MCF 10A (cell line): ENCODE data around the gene OR51V1. TPM values are rescaled to one million over a fixed set of nuclear protein-coding genes. Genes with fewer than 3 reads are reported as not detected.
"Not testable (repeated sequence)": the region's sequence is repeated elsewhere in the genome, so short reads cannot be mapped to it uniquely, and the experiment has no call there.

Source experiments
- Bru-seq: library from RNA; stranded (reverse); fragments of 400-500 nt; gene quantifications from one replicate; lab custom pipeline; 2021; lab: Mats Ljungman, UMichigan
- BruChase-seq, 2 experiments: library from RNA; stranded (reverse); fragments of 400-500 nt; gene quantifications; one replicate each; lab custom pipeline; 2021; lab: Mats Ljungman, UMichigan
- BruUV-seq: library from RNA; stranded (reverse); fragments of 400-500 nt; replicated peaks from 2 replicates; lab custom pipeline; 2021; lab: Mats Ljungman, UMichigan
- CTCF ChIA-PET: fragments of 300-600 bp; sonication (Branson Sonifier 250); formaldehyde crosslinking; extraction: SDS; loops from one replicate; lab custom pipeline; 2021; ENCODE audit warnings: antibody characterized with exemption, inconsistent platforms; lab: Yijun Ruan, JAX
- POLR2A ChIA-PET: fragments of 300-600, 350-650 bp; sonication (Branson Sonifier 250); formaldehyde crosslinking; extraction: SDS; loops from one replicate; lab custom pipeline; 2020; ENCODE audit warnings: antibody characterized with exemption, inconsistent platforms; lab: Yijun Ruan, JAX
- DNase-seq: peaks from one replicate; pipeline ENCODE4 v3.0.0-alpha.2; 2018; ENCODE audit not compliant: unreplicated experiment
- H3K27ac Mint-ChIP-seq: one replicate; pipeline ENCODE4 v1.8.0; 2022; ENCODE audit warnings: mild to moderate bottlenecking, low read depth, mixed read lengths; ENCODE audit not compliant: unreplicated experiment
- H3K27me3 Mint-ChIP-seq: one replicate; pipeline ENCODE4 v1.8.0; 2022; ENCODE audit warnings: mixed read lengths; ENCODE audit not compliant: insufficient read depth, unreplicated experiment
- H3K36me3 Mint-ChIP-seq: one replicate; pipeline ENCODE4 v1.8.0; 2022; ENCODE audit warnings: mild to moderate bottlenecking, moderate library complexity, mixed read lengths; ENCODE audit not compliant: insufficient read depth, unreplicated experiment
- H3K4me1 Mint-ChIP-seq: one replicate; pipeline ENCODE4 v1.8.0; 2022; ENCODE audit warnings: mixed read lengths; ENCODE audit not compliant: insufficient read depth, unreplicated experiment
- H3K4me3 Mint-ChIP-seq: one replicate; pipeline ENCODE4 v1.8.0; 2022; ENCODE audit warnings: mild to moderate bottlenecking, moderate library complexity, mixed read lengths; ENCODE audit not compliant: unreplicated experiment
- H3K9me3 Mint-ChIP-seq: one replicate; pipeline ENCODE4 v1.8.0; 2022; ENCODE audit warnings: mixed read lengths; ENCODE audit not compliant: unreplicated experiment
- CTCF ChIP-seq: fragments of 200-600 bp; IDR thresholded peaks from one replicate; pipeline ENCODE4 v1.8.0; 2022; ENCODE audit warnings: antibody characterized with exemption, mild to moderate bottlenecking; ENCODE audit not compliant: unreplicated experiment
- intact Hi-C: fragments of 100-400 bp; cut with micrococcal nuclease; formaldehyde crosslinking; loops from 2 replicates; pipeline ENCODE4 v1.14.1; 2022
- long read RNA-seq: library from polyadenylated mRNA; stranded (forward); transcript quantifications from one replicate; pipeline ENCODE4 v2.0.0, GENCODE V29; 2022
- total RNA-seq: library from RNA; stranded (reverse); gene quantifications from 2 replicates; pipeline ENCODE4 v1.2.3, GENCODE V29; 2022

OR51V1 gene
- total RNA-seq (not detected in 2 replicates), Bru-seq, nascent RNA (not detected), BruChase-seq, experiment 1, labeled RNA remaining after a 6-hour chase (not detected), BruChase-seq, experiment 2, labeled RNA remaining after a 2-hour chase (not detected)
- long read RNA-seq: 0 reads

GRCh38 chr11:5200582-5200981 is at the start of gene OR51V1:
TSS of gene OR51V1 (minus strand) at chr11:5200682. CDS start at chr11:5200682, 0 bp downstream.
- H3K27ac Mint-ChIP-seq: no peak within 1 kb of the TSS
- intact Hi-C loops: no loop called here
- H3K4me1 Mint-ChIP-seq: no peaks in the 10 kb centered on the region
- CTCF ChIA-PET: interaction anchor here (1.3 kb wide), 1 partner anchor 85 kb away, joined by 4 read pairs; no protein-coding TSS in a partner anchor
- POLR2A ChIA-PET: no interaction called here
- H3K4me3 Mint-ChIP-seq: no peak within 1 kb of the TSS
- no peaks in the 10 kb centered on the region for H3K36me3 Mint-ChIP-seq
- DNase-seq: no peak
- BruUV-seq: no TSS peak
- no peak for TF ChIP-seq CTCF
- H3K27me3 Mint-ChIP-seq: peaks cover 46% of the 10 kb centered on the region
- H3K9me3 Mint-ChIP-seq: no peaks in the 10 kb centered on the region

GRCh38 chr11:5249807-5250396 is 49.4 kb upstream of the OR51V1 start, which contains the start of gene HBG1:
TSS of gene HBG1 (minus strand) at chr11:5249857. CDS start at chr11:5249804, 53 bp downstream.
- BruUV-seq, H3K4me1 Mint-ChIP-seq, POLR2A ChIA-PET, H3K27ac Mint-ChIP-seq, H3K36me3 Mint-ChIP-seq, intact Hi-C loops, H3K4me3 Mint-ChIP-seq, H3K9me3 Mint-ChIP-seq, DNase-seq, CTCF ChIA-PET: not testable (repeated sequence)
- H3K27me3 Mint-ChIP-seq: peaks cover 52% of the 10 kb centered on the region

- H3K27ac Mint-ChIP-seq, H3K9me3 Mint-ChIP-seq, intact Hi-C loops, DNase-seq, POLR2A ChIA-PET, BruUV-seq, H3K36me3 Mint-ChIP-seq, H3K4me1 Mint-ChIP-seq, H3K4me3 Mint-ChIP-seq: not testable (repeated sequence)
- peaks cover 56% of the 10 kb centered on the region for H3K27me3 Mint-ChIP-seq
- CTCF ChIA-PET: interaction anchor here (0.7 kb wide), 1 partner anchor 10 kb away, joined by 4 read pairs; no protein-coding TSS in a partner anchor
These were observed 48.0 kb upstream of the OR51V1 start for GRCh38 chr11:5248498-5248897.

- H3K9me3 Mint-ChIP-seq: no peaks in the 10 kb centered on the region
- peaks cover 48% of the 10 kb centered on the region for H3K27me3 Mint-ChIP-seq
- POLR2A ChIA-PET: no interaction called here
- H3K4me1 Mint-ChIP-seq: peaks cover 6% of the 10 kb centered on the region
- no peak for DNase-seq
- H3K4me3 Mint-ChIP-seq: no peak overlapping the region
- no peaks in the 10 kb centered on the region for H3K36me3 Mint-ChIP-seq
- intact Hi-C loops: no loop called here
- CTCF ChIA-PET: interaction anchor here (0.5 to 0.7 kb wide), 2 partner anchors 9 to 360 kb away, joined by 3 to 4 read pairs; no protein-coding TSS in a partner anchor
- H3K27ac Mint-ChIP-seq: no peak overlapping the region
- BruUV-seq: no TSS peak
- no peak for TF ChIP-seq CTCF
These were observed 47.1 kb upstream of the OR51V1 start for GRCh38 chr11:5247472-5248192.
